GM12891 (cell line): ENCODE measurements around the gene WDR27.

Source experiments
- DNase-seq: peaks from one replicate; pipeline ENCODE4 v3.0.0; 2011; ENCODE audit warnings: low spot score; ENCODE audit not compliant: insufficient read length
- FAIRE-seq: peaks from 2 replicates; lab custom pipeline; 2011; peaks lifted over from hg19 to GRCh38; lab: Jason Lieb, UNC
- PAX5 ChIP-seq: IDR thresholded peaks from 2 replicates; pipeline ENCODE4 v1.6.1; 2011; ENCODE audit warnings: low read length, moderate library complexity, mild to moderate bottlenecking; ENCODE audit not compliant: insufficient read depth, severe bottlenecking
- POLR2A ChIP-seq: IDR thresholded peaks from 2 replicates; pipeline ENCODE4 v1.6.1; 2011; ENCODE audit warnings: low read depth, low read length, control low read depth
- POLR2AphosphoS5 ChIP-seq: IDR thresholded peaks from 2 replicates; pipeline ENCODE4 v1.6.1; 2011; ENCODE audit warnings: low read depth, low read length, control low read depth
- POU2F2 ChIP-seq: IDR thresholded peaks from 2 replicates; pipeline ENCODE4 v1.6.1; 2011; ENCODE audit warnings: low read depth, mild to moderate bottlenecking, control low read depth, low read length, moderate library complexity
- SPI1 ChIP-seq: IDR thresholded peaks from 2 replicates; pipeline ENCODE4 v1.6.1; 2011; ENCODE audit warnings: low read depth, low read length, control low read depth
- TAF1 ChIP-seq: IDR thresholded peaks from 2 replicates; pipeline ENCODE4 v1.6.1; 2011; ENCODE audit warnings: low read depth, low read length, control low read depth

The WDR27 gene

GRCh38 chr6:169643521-169643920 is 58.3 kb downstream of the WDR27 start:
- no peak for FAIRE-seq
- TF ChIP-seq SPI1 (no peak), POLR2AphosphoS5 (no peak), POLR2A (no peak), POU2F2 (no peak), TAF1 (no peak), PAX5 (no peak)
- DNase-seq = no peak

DNA sequence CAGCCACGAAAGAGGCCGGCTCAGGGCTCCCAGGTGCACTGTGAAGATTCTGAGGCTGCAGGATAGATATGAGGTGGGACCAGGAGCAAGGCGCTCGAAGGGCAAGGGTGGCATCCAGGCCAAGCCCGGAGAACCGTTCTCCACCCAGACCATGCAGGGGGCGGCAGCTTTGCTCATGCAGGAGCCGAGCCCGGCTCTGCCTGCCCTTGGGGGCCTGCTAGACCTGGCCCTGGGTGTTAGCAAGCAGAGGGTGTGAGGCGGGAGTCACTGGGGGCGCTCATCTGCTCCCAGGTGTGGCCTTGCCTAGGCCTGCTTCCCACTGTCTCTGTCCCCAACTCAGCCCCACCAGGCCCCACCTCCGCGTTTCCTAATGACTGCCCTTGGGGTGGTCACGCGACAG is 59.4 kb downstream of the WDR27 start:
- no peak for DNase-seq

DNA sequence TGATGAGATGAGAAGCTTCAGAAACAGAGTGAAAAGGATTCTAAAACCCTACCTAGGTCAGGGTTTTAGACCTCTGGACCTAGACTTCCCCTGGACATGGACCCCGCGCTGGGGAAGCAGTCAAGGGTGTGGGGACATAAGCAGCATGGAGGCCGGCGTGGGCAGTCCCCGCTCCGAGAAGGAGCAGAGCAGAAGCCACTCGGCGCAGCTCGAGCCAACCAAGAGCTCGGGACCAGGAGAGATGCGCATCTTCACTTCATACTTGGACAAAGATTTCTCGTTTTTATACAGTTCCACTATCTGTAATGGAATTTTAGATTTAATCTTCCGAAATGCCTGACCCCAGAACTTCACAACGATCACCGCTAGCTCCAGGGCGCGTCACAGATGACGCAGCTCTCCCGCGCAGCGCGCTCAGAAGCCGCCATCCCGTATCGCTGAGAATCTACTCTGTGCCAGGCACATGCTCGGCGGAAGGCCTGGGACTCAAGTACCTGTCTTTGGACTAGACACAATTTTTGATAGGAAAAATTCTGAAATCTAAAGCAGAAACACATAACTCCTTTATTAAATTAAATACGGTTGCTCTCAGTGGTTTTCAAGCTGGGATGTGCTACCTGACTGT is 60.3 kb downstream of the WDR27 start:
- no peak for FAIRE-seq
- no peak for TF ChIP-seq POLR2AphosphoS5
- TF ChIP-seq POU2F2 = no peak
- TF ChIP-seq TAF1 = no peak
- TF ChIP-seq POLR2A = no peak
- no peak for TF ChIP-seq SPI1
- no peak for TF ChIP-seq PAX5
- no peak for DNase-seq

More for the DNA sequence above, 59.4 kb downstream of the WDR27 start:
- TF ChIP-seq POLR2A (no peak), TAF1 (no peak), POU2F2 (no peak), SPI1 (no peak), PAX5 (no peak), POLR2AphosphoS5 (no peak)
- FAIRE-seq = no peak

- DNase-seq = no peak
- TF ChIP-seq PAX5 (no peak), TAF1 (no peak), SPI1 (no peak), POLR2AphosphoS5 (no peak), POLR2A (no peak), POU2F2 (no peak)
- FAIRE-seq = no peak
Measured at GRCh38 chr6:169640983-169641382, 60.8 kb downstream of the WDR27 start.

- FAIRE-seq = no peak
- TF ChIP-seq POU2F2 (no peak), POLR2A (no peak), TAF1 (no peak), SPI1 (no peak), POLR2AphosphoS5 (no peak), PAX5 (no peak)
- no peak for DNase-seq
Measured at GRCh38 chr6:169640351-169640852, 61.4 kb downstream of the WDR27 start.

- no peak for FAIRE-seq
- TF ChIP-seq POU2F2 (no peak), TAF1 (no peak), SPI1 (no peak), POLR2AphosphoS5 (no peak), POLR2A (no peak), PAX5 (no peak)
- DNase-seq = no peak
Measured at GRCh38 chr6:169639653-169640278, 62.1 kb downstream of the WDR27 start.

DNA sequence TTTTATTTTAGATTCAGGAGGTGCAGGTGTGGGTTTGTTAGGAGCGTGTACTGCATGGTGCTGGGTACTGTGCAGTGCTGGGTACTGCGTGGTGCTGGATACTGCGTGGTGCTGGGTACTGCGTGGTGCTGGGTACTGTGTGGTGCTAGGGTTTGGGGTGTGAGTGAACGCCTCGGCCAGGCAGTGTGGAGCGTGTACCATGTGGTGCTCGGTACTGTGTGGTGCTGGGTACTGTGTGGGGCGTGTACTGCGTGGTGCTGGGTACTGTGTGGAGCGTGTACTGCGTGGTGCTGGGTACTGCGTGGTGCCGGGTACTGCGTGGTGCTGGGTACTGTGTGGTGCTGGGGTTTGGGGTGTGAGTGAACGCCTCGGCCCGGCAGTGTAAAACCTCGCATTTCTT is 62.9 kb downstream of the WDR27 start:
- FAIRE-seq (no peak), DNase-seq (no peak)
- TF ChIP-seq PAX5 (no peak), SPI1 (no peak), POLR2A (no peak), TAF1 (no peak), POU2F2 (no peak), POLR2AphosphoS5 (no peak)

DNA sequence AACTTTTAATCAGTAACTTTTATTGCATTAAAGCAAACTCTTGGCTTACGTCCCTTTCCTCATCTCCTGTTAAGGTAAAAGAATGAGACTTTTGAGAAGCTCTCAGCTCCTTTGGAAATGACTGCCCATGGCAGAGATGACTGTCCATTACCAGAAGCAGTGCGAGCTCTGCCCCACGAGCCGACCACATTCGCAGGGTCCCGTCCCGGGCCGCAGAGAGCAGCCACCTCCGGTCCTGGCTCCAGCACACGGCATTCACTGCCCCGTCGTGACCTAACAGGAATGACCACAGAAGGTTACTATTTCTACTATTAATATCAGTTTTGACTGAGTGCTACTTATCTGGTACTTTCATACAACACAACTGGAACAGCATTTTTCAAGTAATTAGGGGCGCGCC is 63.4 kb downstream of the WDR27 start:
- no peak for FAIRE-seq
- TF ChIP-seq POLR2A = no peak
- no peak for TF ChIP-seq PAX5
- TF ChIP-seq POLR2AphosphoS5 = no peak
- TF ChIP-seq TAF1 = no peak

GRCh38 chr6:169635345-169635744 is 66.5 kb downstream of the WDR27 start:
- no peak for FAIRE-seq

More for the DNA sequence above, 63.4 kb downstream of the WDR27 start:
- no peak for DNase-seq

More at GRCh38 chr6:169635345-169635744, 66.5 kb downstream of the WDR27 start:
- TF ChIP-seq SPI1 = no peak
- TF ChIP-seq TAF1 = no peak
- no peak for TF ChIP-seq POLR2A
- no peak for TF ChIP-seq PAX5
- TF ChIP-seq POU2F2 = no peak
- no peak for TF ChIP-seq POLR2AphosphoS5
- DNase-seq = no peak
